Kidney epithelial cell (primary cell): Measurements from ENCODE around the gene DNMT3B. TPM values are rescaled to one million over a fixed set of nuclear protein-coding genes. Genes with fewer than 3 reads are reported as not detected.

Experiments
- DNase-seq: peaks from one replicate; pipeline ENCODE4 v3.0.0-alpha.2; 2010; ENCODE audit warnings: low read depth
- H3K27me3 ChIP-seq: 2 replicates; pipeline ENCODE4 v1.6.0; 2011; ENCODE audit warnings: low read length; ENCODE audit not compliant: control insufficient read depth, insufficient read depth
- H3K36me3 ChIP-seq: 2 replicates; pipeline ENCODE4 v1.5.1; 2011; ENCODE audit warnings: low read length; ENCODE audit not compliant: control insufficient read depth, insufficient read depth
- H3K4me3 ChIP-seq: 2 replicates; pipeline ENCODE4 v1.5.1; 2011; ENCODE audit warnings: low read depth, mild to moderate bottlenecking, control low read depth, low read length
- CTCF ChIP-seq: IDR thresholded peaks from 2 replicates; pipeline ENCODE4 v1.5.1; 2011; ENCODE audit warnings: mild to moderate bottlenecking, moderate library complexity, low read length, control low read depth, inconsistent platforms; ENCODE audit not compliant: insufficient read depth, poor library complexity, severe bottlenecking
- total RNA-seq: library from RNA; depleted of rRNA; stranded (reverse); fragments of >200 nt; gene quantifications from 2 replicates; pipeline ENCODE4 v1.2.3, GENCODE V29; 2015

DNMT3B gene
- total RNA-seq, 1 donor from 2014 or later: 9.0 TPM

DNA sequence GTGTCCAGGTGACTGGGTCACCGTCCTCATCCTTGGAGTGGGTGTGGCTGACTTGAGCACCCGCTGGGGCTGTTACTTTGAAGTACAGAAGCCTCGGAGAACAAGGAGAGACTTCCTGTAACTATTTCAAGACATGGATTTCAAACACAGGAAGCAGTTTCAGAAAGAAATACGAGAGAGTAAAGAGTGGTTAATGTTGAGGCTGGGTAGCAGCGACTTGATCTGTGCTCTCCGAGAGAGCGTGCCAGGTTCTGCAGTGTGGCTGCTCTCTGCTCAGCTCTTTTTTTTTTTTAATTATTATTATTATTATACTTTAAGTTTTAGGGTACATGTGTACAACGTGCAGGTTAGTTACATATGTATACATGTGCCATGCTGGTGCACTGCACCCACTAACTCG is 79.0 kb downstream of the DNMT3B start:
- TF ChIP-seq CTCF: no peak

DNA sequence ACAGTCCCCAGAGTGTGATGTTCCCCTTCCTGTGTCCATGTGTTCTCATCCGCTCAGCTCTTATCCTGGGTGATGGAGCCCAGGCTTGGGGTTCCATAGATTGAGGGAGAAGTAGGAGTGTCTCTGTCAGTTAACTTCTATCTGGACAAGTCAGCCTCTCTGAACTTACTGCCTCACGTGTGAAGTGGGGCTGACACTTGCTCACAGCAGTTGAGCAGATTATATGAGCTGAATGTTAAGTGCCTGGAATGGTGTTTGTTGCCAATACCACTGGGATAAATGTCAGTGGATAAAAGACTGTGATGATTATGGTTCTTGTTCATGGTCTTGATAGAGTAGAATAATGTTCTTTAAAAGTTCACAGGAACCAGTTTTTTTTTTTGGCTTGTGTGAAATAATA is 79.4 kb downstream of the DNMT3B start:
- no peak for TF ChIP-seq CTCF
- DNase-seq: no peak

More for the DNA sequence above, 79.0 kb downstream of the DNMT3B start:
- no peak overlapping the region for H3K4me3 ChIP-seq
- DNase-seq: no peak
- H3K36me3 ChIP-seq: peaks cover 3% of the 10 kb centered on the region
- H3K27me3 ChIP-seq: no peaks in the 10 kb centered on the region

GRCh38 chr20:32842688-32843524 is 80.7 kb downstream of the DNMT3B start:
- Histone ChIP-seq H3K27me3 (no peaks in the 10 kb centered on the region), H3K36me3 (peaks cover 5% of the 10 kb centered on the region), H3K4me3 (no peak overlapping the region)
- no peak for TF ChIP-seq CTCF
- DNase-seq: no peak

More for the DNA sequence above, 79.4 kb downstream of the DNMT3B start:
- H3K4me3 ChIP-seq: no peak overlapping the region
- H3K27me3 ChIP-seq: no peaks in the 10 kb centered on the region
- peaks cover 3% of the 10 kb centered on the region for H3K36me3 ChIP-seq

- no peak for DNase-seq
- no peaks in the 10 kb centered on the region for H3K27me3 ChIP-seq
- TF ChIP-seq CTCF: no peak
- peaks cover 6% of the 10 kb centered on the region for H3K36me3 ChIP-seq
- H3K4me3 ChIP-seq: no peak overlapping the region
Observed at GRCh38 chr20:32845786-32846185, 83.6 kb downstream of the DNMT3B start.

DNA sequence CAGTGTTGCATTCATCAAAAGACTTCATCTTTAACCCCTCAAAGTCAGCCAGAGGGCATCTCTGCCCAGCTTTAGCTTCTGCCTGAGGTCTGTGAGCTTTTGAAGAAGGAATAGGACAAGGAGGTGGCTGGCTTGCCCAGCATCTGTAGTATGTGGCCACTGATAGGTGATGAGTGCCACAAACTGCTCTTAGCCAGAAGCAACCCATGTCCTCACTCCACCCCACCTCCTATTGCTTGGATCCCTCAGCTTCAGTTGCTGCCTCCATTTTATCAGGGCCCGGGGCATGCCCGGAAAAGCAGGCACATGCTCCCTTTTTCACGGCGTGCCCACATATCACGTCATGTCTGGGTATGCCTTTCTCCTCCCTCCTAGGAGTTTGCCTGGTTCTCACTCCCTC is 84.7 kb downstream of the DNMT3B start:
- Histone ChIP-seq H3K4me3 (no peak overlapping the region), H3K27me3 (no peaks in the 10 kb centered on the region), H3K36me3 (peaks cover 6% of the 10 kb centered on the region)
- no peak for DNase-seq
- TF ChIP-seq CTCF: no peak

DNA sequence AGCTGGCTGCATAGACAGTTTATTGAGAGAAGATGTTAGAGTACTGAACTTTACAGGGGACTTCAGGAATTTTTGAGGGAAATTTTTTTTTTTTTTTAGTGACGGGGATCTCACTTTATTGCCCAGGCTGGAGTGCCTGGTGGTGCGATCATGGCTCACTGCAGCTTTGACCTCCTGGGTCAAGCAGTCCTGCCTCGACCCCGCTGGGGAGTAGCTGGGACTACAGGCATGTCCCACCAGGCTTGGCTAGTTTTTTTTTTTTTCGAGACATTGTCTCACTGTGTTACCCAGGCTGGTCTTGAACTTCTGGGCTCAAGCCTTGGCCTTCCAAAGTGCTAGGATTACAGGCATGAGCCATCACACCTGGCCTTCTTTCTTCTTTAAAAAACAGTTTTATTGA is 85.8 kb downstream of the DNMT3B start:
- DNase-seq: no peak
- Histone ChIP-seq H3K27me3 (no peaks in the 10 kb centered on the region), H3K36me3 (peaks cover 4% of the 10 kb centered on the region), H3K4me3 (no peak overlapping the region)
- no peak for TF ChIP-seq CTCF
